GM10248 (cell line): ENCODE measurements around the gene ERICH4.

Experiments used
- CTCF ChIA-PET: fragments of 300-600 bp; sonication (Branson Sonifier 250); formaldehyde crosslinking; extraction: SDS; loops from one replicate; lab custom pipeline; 2021; ENCODE audit warnings: antibody characterized with exemption; lab: Yijun Ruan, JAX
- POLR2A ChIA-PET: fragments of 350-650 bp; sonication (Branson Sonifier 250); formaldehyde crosslinking; extraction: SDS; loops from one replicate; lab custom pipeline; 2020; ENCODE audit warnings: antibody characterized with exemption; lab: Yijun Ruan, JAX
- DNase-seq: peaks from one replicate; pipeline ENCODE4 v3.0.0; 2012; ENCODE audit errors: extremely low spot score
- TF ChIP-seq, protein P1 (sequence below): IDR thresholded peaks from 2 replicates; pipeline ENCODE4 v1.5.1; 2012; ENCODE audit warnings: mild to moderate bottlenecking, low read depth; ENCODE audit errors: extremely low read depth, missing control alignments, control extremely low read depth

The ERICH4 gene

DNA sequence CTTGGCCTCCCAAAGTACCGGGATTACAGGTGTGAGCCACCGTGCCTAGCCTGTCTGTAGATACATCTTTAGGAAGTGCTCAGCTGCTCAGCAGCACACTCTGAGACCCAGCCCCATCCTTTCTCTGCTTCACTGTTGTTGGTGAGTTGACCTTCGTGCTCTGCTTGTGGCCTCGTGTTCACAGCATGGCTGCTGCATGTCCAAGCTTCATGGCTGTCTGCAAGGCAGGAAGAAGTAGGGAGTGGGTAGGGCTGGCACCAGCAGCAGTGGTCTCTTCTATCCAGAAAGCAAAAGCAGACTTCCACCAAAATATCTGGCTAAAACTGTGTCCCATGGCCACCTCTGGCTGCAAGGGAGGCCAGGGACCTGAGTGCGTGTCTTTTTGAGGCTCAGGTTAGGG lies 30.0 kb upstream of the ERICH4 start:
- TF ChIP-seq, protein P1, sequence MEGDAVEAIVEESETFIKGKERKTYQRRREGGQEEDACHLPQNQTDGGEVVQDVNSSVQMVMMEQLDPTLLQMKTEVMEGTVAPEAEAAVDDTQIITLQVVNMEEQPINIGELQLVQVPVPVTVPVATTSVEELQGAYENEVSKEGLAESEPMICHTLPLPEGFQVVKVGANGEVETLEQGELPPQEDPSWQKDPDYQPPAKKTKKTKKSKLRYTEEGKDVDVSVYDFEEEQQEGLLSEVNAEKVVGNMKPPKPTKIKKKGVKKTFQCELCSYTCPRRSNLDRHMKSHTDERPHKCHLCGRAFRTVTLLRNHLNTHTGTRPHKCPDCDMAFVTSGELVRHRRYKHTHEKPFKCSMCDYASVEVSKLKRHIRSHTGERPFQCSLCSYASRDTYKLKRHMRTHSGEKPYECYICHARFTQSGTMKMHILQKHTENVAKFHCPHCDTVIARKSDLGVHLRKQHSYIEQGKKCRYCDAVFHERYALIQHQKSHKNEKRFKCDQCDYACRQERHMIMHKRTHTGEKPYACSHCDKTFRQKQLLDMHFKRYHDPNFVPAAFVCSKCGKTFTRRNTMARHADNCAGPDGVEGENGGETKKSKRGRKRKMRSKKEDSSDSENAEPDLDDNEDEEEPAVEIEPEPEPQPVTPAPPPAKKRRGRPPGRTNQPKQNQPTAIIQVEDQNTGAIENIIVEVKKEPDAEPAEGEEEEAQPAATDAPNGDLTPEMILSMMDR, result no peak
- no peak for DNase-seq
- ChIA-PET POLR2A (no interaction called here), CTCF (no interaction called here)

DNA sequence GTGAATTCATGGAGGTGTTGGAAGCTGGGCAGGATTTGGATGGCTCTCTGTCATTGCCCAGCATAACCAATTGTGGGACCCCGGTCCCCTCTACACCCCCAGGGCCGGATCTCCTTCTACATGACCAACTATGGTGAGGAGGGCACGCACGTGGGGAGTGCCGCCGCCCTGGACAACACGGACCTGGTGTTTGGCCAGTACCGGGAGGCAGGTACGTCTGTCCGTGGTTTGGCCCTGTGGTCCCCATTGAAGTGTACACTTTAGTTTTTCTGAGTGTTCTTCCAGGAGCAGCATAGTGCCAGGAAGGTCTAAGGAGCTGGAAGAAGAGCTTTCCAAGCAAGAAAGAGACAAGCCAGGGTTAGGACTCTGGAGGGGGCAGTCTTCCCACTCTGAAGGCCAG lies 29.0 kb upstream of the ERICH4 start:
- CTCF ChIA-PET, result interaction anchor here (1.4 kb wide), 1 partner anchor 29 kb away, joined by 3 read pairs; no protein-coding TSS in a partner anchor
- DNase-seq, result no peak
- POLR2A ChIA-PET, result no interaction called here
- TF ChIP-seq, protein P1, result no peak

DNA sequence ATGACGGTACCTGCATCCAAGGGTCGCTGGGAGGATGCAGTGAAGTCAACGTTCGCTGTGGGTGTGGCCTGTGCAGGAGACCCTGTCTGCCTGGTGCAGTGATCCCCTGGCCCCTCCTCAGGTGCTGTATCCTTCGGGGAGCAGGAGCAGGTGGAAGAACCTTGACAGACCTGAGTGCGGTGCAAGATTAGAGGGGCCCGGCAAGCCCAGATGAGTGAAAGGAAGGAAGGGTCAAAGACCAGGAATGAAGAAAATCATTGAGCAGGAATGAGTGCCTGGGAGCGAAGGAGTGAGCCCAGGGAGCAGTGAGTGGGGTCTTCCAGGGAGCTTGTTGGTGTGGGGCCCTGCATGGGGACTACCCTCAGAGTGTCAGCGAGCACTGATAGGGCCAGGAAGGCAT lies 28.5 kb upstream of the ERICH4 start:
- POLR2A ChIA-PET, result no interaction called here
- CTCF ChIA-PET, result interaction anchor here (1.4 kb wide), 1 partner anchor 30 kb away, joined by 3 read pairs; no protein-coding TSS in a partner anchor
- TF ChIP-seq, protein P1, result no peak
- no peak for DNase-seq

DNA sequence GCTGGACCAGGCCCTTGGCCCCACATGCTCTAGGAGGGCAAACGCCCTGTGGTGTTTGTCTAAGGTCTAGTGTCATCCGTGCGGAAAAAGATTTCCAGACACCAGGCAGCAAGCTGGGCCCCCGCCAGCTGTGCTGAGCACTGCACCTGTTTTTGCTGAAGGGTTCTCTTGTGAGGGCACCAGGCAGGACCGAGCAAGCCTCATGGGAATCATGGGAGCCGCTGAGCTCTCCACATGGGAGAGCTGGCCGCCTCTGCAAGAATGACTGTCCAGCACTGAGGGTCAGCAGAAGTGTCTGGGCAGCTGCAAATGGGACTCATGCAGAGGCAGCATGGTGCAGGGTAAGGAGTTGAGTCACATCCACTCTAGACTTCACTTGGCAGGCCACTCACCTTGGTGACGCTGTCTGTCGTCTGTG lies 27.8 kb upstream of the ERICH4 start:
- POLR2A ChIA-PET, result interaction anchor here (0.5 kb wide), 1 partner anchor 103 kb away, joined by 3 read pairs; no protein-coding TSS in a partner anchor
- CTCF ChIA-PET, result no interaction called here
- TF ChIP-seq, protein P1, result no peak
- no peak for DNase-seq

DNA sequence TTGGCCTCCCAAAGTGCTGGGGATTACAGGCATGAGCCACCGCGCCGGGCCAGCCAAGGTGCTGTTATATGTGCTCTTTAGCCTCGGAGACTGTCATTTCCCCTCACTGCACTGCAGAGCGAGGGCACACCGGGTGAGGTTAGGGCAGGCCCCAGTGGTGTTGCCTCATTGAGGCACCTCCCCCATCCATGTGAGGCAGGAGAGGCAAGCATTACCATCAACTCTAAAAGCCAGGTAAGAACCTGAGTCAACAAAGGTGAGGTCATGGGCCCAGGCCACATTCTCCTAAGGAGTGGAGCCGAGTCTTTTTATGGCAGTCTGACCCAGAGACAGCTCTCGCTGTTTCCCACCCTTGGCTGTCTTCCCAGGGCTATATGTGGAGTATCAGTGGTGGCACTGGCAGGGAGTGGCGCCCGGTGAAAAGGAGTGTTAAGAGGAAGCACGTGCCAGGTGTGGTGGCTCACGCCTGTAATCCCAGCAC lies 26.7 kb upstream of the ERICH4 start:
- DNase-seq, result no peak
- CTCF ChIA-PET, result no interaction called here
- TF ChIP-seq, protein P1, result no peak
- POLR2A ChIA-PET, result interaction anchor here (0.7 kb wide), 1 partner anchor 530 kb away, joined by 5 read pairs; no protein-coding TSS in a partner anchor

DNA sequence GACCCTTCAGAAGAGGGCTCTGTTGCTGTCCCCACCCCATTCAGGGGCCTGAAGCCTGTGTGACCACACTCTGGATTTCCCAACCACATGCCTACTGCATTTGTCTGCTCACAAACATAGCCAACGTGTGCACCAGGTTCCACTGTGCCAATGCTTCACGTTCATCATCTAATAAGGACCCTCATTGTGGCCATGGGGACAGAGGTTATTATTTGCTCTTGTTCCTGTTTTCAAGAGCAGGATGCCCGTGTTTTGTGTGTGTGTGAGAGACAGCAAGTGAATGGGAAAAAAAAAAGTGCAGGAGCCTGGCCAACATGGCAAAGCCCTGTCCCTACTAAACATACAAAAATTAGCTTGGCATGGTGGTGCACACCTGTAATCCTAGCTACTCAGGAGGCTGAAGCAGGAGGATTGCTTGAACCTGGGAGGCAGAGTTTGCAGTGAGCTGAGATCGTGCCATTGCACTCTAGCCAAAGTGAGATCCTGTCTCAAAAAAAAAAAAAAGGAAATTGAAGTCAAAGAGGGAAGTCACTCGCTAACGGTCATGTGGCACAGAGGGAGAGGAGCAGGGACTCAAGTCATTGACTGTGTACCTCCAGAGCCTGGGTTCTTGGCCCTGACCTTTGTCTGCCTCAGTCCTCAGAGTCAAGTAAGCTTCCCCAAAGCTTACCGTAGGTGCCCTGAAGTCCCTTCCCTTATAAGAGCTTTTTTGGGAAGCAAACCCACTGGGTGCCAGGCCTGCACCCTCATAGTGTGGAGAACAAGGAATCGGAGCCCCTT lies 22.7 kb upstream of the ERICH4 start:
- DNase-seq, result no peak
- POLR2A ChIA-PET, result interaction anchor here (1.2 kb wide), 1 partner anchor 12 kb away, joined by 3 read pairs; no protein-coding TSS in a partner anchor
- CTCF ChIA-PET, result interaction anchor here (1.0 to 1.4 kb wide), 2 partner anchors 30 to 333 kb away, joined by 3 read pairs; no protein-coding TSS in a partner anchor

More for the DNA sequence above, 22.7 kb upstream of the ERICH4 start:
- TF ChIP-seq, protein P1, result no peak
